ENCODE results near the gene LGALS3BP. TPM values are rescaled to one million over a fixed set of nuclear protein-coding genes. Genes with fewer than 3 reads are reported as not detected.

The LGALS3BP gene
- total RNA-seq, 1 experiment from 2014 or later = 361 TPM

DNA sequence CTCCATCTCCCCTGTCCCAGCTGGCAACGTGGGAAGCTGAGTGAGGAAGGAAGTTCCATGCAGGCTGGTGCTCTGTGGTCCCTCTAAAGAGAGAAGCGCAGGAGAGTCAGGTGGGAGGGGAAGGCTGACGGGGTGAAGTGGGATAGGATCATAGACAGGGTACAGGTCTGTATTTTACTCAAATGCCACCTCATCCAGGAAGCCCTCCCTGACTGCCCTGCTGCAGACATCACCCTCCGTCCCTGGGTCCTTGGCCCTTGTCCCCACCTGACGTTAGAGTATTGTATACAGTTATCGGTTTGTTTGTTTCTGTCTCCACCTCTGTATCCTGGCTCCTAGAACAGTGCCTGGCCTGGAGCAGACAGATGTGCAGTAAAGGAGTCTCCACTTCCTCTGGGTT is 18.2 kb upstream of the LGALS3BP start:
- H3K4me1 ChIP-seq (ENCODE audit: control insufficient read depth, insufficient read depth, low read length) = no peaks in the 10 kb centered on the region
- intact Hi-C loops (cut with micrococcal nuclease; ENCODE audit: unreplicated experiment) = no loop called here
- in situ Hi-C loops (cut with HindIII; ENCODE audit: low pct_unique_long_range_greater_than_20kb, low sequenced_read_pairs) = no loop called here

GRCh38 chr17:78997231-78997741 is 17.6 kb upstream of the LGALS3BP start:
- H3K27ac ChIP-seq (ENCODE audit: low read length) = no peak overlapping the region
- ATAC-seq = no peak
- peaks cover 12% of the 10 kb centered on the region for H3K36me3 ChIP-seq (ENCODE audit: control insufficient read depth, insufficient read depth, low read length)
- H3K9me3 ChIP-seq (ENCODE audit: control insufficient read depth, insufficient read depth, low read depth, low read length) = no peaks in the 10 kb centered on the region
- TF ChIP-seq TCF7L2 (IDR thresholded peaks at IDR 0.05; ENCODE audit: low read depth, low read length) (no peak), SIN3A (IDR thresholded peaks at IDR 0.05; ENCODE audit: borderline replicate concordance, insufficient read depth, low read depth, low read length) (no peak), REST (IDR thresholded peaks at IDR 0.05; ENCODE audit: insufficient read depth in 1 of 2, low read depth in 2 of 2, low read length in 1 of 2) (no peak), POLR2AphosphoS5 (IDR thresholded peaks at IDR 0.05; ENCODE audit: low read depth, low read length) (no peak)
- TF ChIP-seq, protein P1, sequence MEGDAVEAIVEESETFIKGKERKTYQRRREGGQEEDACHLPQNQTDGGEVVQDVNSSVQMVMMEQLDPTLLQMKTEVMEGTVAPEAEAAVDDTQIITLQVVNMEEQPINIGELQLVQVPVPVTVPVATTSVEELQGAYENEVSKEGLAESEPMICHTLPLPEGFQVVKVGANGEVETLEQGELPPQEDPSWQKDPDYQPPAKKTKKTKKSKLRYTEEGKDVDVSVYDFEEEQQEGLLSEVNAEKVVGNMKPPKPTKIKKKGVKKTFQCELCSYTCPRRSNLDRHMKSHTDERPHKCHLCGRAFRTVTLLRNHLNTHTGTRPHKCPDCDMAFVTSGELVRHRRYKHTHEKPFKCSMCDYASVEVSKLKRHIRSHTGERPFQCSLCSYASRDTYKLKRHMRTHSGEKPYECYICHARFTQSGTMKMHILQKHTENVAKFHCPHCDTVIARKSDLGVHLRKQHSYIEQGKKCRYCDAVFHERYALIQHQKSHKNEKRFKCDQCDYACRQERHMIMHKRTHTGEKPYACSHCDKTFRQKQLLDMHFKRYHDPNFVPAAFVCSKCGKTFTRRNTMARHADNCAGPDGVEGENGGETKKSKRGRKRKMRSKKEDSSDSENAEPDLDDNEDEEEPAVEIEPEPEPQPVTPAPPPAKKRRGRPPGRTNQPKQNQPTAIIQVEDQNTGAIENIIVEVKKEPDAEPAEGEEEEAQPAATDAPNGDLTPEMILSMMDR (IDR thresholded peaks at IDR 0.05) = no peak
- ChIA-PET CTCF (no interaction called here), POLR2A (interaction anchor here (0.7 kb wide), 1 partner anchor 771 kb away, joined by 3 read pairs; no protein-coding TSS in a partner anchor)
- H3K27me3 ChIP-seq (ENCODE audit: control insufficient read depth, insufficient read depth, low read length) = no peaks in the 10 kb centered on the region
- no peak for DNase-seq (ENCODE audit: low read depth, low spot score)
- H3K4me1 ChIP-seq (ENCODE audit: control insufficient read depth, insufficient read depth, low read length) = no peaks in the 10 kb centered on the region
- BruUV-seq (replicated peaks) = no TSS peak
- H3K4me3 ChIP-seq (ENCODE audit: low read depth in 2 of 2, low read length in 2 of 2) = no peak overlapping the region
- intact Hi-C loops (cut with micrococcal nuclease; ENCODE audit: unreplicated experiment) (no loop called here), in situ Hi-C loops (cut with HindIII; ENCODE audit: low pct_unique_long_range_greater_than_20kb, low sequenced_read_pairs) (no loop called here)

More for the DNA sequence above, 18.2 kb upstream of the LGALS3BP start:
- TF ChIP-seq TCF7L2 (IDR thresholded peaks at IDR 0.05; ENCODE audit: low read depth, low read length) (no peak), REST (IDR thresholded peaks at IDR 0.05; ENCODE audit: insufficient read depth in 1 of 2, low read depth in 2 of 2, low read length in 1 of 2) (no peak), SIN3A (IDR thresholded peaks at IDR 0.05; ENCODE audit: borderline replicate concordance, insufficient read depth, low read depth, low read length) (no peak), POLR2AphosphoS5 (IDR thresholded peaks at IDR 0.05; ENCODE audit: low read depth, low read length) (no peak)
- TF ChIP-seq, protein P1 (IDR thresholded peaks at IDR 0.05) = no peak
- Histone ChIP-seq H3K36me3 (ENCODE audit: control insufficient read depth, insufficient read depth, low read length) (peaks cover 9% of the 10 kb centered on the region), H3K4me3 (ENCODE audit: low read depth in 2 of 2, low read length in 2 of 2) (no peak overlapping the region), H3K27ac (ENCODE audit: low read length) (no peak overlapping the region), H3K9me3 (ENCODE audit: control insufficient read depth, insufficient read depth, low read depth, low read length) (no peaks in the 10 kb centered on the region), H3K27me3 (ENCODE audit: control insufficient read depth, insufficient read depth, low read length) (no peaks in the 10 kb centered on the region)
- POLR2A ChIA-PET = no interaction called here
- no TSS peak for BruUV-seq (replicated peaks)
- CTCF ChIA-PET = no interaction called here
- DNase-seq (ENCODE audit: low read depth, low spot score) = no peak
- ATAC-seq = no peak

All from Panc1 (cell line).